Activated CD4-positive, alpha-beta T cell treated with anti-CD3 and anti-CD28 coated beads for 48 hours (primary cell): Measurements from ENCODE around the gene METTL21C.

Experiments used
- DNase-seq: peaks from one replicate; pipeline ENCODE4 v3.0.0-alpha.2; 2020

The METTL21C gene

GRCh38 chr13:102697264-102697663 is 2.4 kb upstream of the METTL21C start:
- DNase-seq = no peak

- no peak for DNase-seq
Observed at GRCh38 chr13:102696465-102696864, 1.6 kb upstream of the METTL21C start.

- no peak for DNase-seq
Observed at GRCh38 chr13:102693776-102694175, 1.1 kb downstream of the METTL21C start.

GRCh38 chr13:102693250-102693649 is 1.6 kb downstream of the METTL21C start:
- DNase-seq = no peak

GRCh38 chr13:102692491-102692826 is 2.4 kb downstream of the METTL21C start:
- no peak for DNase-seq

GRCh38 chr13:102690883-102691282 is 4.0 kb downstream of the METTL21C start:
- no peak for DNase-seq

- no peak for DNase-seq
Observed at GRCh38 chr13:102688306-102688973, 6.4 kb downstream of the METTL21C start.

- no peak for DNase-seq
Observed at GRCh38 chr13:102687520-102687919, 7.3 kb downstream of the METTL21C start.

GRCh38 chr13:102686024-102686423 is 8.8 kb downstream of the METTL21C start:
- DNase-seq = no peak

- DNase-seq = no peak
Observed at GRCh38 chr13:102683637-102684036, 11.2 kb downstream of the METTL21C start.

- no peak for DNase-seq
Observed at GRCh38 chr13:102682727-102683126, 12.1 kb downstream of the METTL21C start.

- DNase-seq = no peak
Observed at GRCh38 chr13:102682211-102682610, 12.6 kb downstream of the METTL21C start.

GRCh38 chr13:102680842-102681740 is 13.8 kb downstream of the METTL21C start:
- no peak for DNase-seq

- no peak for DNase-seq
Observed at GRCh38 chr13:102680133-102680717, 14.6 kb downstream of the METTL21C start.

- no peak for DNase-seq
Observed at GRCh38 chr13:102679449-102680132, 15.3 kb downstream of the METTL21C start.

- DNase-seq = no peak
Observed at GRCh38 chr13:102678339-102679107, 16.3 kb downstream of the METTL21C start.

- no peak for DNase-seq
Observed at GRCh38 chr13:102677122-102677521, 17.7 kb downstream of the METTL21C start.

- no peak for DNase-seq
Observed at GRCh38 chr13:102675115-102675514, 19.7 kb downstream of the METTL21C start.

GRCh38 chr13:102670130-102670529 is 24.7 kb downstream of the METTL21C start:
- no peak for DNase-seq

GRCh38 chr13:102667911-102668310 is 26.9 kb downstream of the METTL21C start:
- no peak for DNase-seq

- no peak for DNase-seq
Observed at GRCh38 chr13:102667023-102667422, 27.8 kb downstream of the METTL21C start.

GRCh38 chr13:102659168-102659713 is 35.6 kb downstream of the METTL21C start:
- DNase-seq = no peak
